ENCODE data around the gene ROBO2.

DNA sequence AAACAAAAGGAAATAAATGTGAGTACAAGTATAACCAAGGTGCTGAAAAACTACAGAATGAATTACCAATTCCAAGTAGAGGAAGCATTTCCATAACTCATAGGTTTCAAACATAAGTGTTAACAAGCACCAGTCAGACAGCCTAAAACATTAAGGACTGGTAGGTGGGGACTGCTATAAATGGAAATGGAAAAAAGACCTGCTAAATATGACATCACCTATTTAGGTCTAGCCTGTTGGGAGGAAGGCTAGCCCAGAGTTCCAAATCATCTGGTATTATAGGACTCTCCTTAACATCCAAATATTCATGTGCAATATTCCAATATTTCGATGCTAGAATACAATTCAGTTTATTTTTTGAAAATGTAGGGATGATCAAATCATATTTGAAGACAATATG is 560.0 kb downstream of the ROBO2 start:
- TF ChIP-seq, protein P1, sequence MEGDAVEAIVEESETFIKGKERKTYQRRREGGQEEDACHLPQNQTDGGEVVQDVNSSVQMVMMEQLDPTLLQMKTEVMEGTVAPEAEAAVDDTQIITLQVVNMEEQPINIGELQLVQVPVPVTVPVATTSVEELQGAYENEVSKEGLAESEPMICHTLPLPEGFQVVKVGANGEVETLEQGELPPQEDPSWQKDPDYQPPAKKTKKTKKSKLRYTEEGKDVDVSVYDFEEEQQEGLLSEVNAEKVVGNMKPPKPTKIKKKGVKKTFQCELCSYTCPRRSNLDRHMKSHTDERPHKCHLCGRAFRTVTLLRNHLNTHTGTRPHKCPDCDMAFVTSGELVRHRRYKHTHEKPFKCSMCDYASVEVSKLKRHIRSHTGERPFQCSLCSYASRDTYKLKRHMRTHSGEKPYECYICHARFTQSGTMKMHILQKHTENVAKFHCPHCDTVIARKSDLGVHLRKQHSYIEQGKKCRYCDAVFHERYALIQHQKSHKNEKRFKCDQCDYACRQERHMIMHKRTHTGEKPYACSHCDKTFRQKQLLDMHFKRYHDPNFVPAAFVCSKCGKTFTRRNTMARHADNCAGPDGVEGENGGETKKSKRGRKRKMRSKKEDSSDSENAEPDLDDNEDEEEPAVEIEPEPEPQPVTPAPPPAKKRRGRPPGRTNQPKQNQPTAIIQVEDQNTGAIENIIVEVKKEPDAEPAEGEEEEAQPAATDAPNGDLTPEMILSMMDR (IDR thresholded peaks at IDR 0.05) = no peak
- TF ChIP-seq TAF1 (IDR thresholded peaks at IDR 0.05; ENCODE audit: borderline replicate concordance, low read depth, low read length) = no peak
- no peak for TF ChIP-seq TCF12 (IDR thresholded peaks at IDR 0.05)

Data from SK-N-SH (cell line).